ENCODE data around the gene CRELD2. TPM values are rescaled to one million over a fixed set of nuclear protein-coding genes. Genes with fewer than 3 reads are reported as not detected.

Gene CRELD2, protein sequence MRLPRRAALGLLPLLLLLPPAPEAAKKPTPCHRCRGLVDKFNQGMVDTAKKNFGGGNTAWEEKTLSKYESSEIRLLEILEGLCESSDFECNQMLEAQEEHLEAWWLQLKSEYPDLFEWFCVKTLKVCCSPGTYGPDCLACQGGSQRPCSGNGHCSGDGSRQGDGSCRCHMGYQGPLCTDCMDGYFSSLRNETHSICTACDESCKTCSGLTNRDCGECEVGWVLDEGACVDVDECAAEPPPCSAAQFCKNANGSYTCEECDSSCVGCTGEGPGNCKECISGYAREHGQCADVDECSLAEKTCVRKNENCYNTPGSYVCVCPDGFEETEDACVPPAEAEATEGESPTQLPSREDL
- 88.0 and 145 TPM in 2 replicates for total RNA-seq (2014; rRNA removed; shearing (Covaris generic))

DNA sequence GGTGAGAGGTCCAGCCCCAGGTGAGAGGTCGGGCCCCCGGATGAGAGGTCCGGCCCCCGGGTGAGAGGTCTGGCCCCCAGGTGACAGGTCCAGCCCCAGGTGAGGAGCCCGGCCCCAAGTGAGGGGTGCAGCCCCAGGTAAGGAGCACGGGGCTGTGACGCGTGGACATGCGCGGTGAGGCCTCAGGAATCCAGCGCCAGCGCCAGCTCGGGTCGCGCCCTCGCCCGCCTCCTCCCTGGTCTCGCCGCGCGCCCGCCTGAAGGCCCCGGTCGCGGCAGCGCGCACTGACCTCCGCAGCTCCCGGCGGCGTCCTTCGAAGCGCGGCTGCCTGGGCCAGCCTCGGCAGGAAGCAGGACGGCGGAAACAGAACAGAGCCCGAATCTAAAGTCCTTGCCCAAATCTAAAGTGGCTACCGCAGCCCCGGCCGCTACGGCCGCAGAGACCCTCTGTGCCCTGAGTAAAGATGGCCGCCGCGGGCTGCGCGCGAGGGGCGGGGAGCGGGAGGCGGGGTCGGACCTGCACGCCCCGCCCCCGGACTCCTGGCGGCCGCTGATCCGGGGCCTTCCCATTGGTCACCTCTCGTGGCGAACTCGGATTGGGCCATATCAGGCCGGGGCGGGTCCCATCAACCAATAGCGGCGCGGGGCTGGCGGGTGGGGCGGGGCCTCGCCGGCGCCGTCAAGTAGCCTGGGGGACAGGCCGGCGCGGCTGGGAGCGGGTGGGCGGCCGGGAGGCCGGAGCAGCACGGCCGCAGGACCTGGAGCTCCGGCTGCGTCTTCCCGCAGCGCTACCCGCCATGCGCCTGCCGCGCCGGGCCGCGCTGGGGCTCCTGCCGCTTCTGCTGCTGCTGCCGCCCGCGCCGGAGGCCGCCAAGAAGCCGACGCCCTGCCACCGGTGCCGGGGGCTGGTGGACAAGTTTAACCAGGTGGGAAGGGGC lies at the start of gene CRELD2, which contains the start of gene ALG12:
CRELD2 (plus strand) TSS at position 661 of the 937 bp plus-strand sequence; CDS start at position 797, 136 bp downstream.
ALG12 (minus strand) TSS at position 465 of the 937 bp plus-strand sequence. CDS start 4,673 bp downstream, outside the sequence.
- Histone ChIP-seq H3K27ac (peak within 1 kb of the TSS; percentile 71), H3K36me3 (peaks cover 24% of the 10 kb centered on the region), H3K4me3 (peak within 1 kb of the TSS; percentile 74), H3K4me1 (replicated peaks) (peaks cover 7% of the 10 kb centered on the region), H3K9me3 (replicated peaks) (no peaks in the 10 kb centered on the region), H3K27me3 (replicated peaks) (no peaks in the 10 kb centered on the region)
- peak; percentile 98 to 99 for DNase-seq (ENCODE audit: low read depth in 1 of 2, low spot score in 2 of 2)

DNA sequence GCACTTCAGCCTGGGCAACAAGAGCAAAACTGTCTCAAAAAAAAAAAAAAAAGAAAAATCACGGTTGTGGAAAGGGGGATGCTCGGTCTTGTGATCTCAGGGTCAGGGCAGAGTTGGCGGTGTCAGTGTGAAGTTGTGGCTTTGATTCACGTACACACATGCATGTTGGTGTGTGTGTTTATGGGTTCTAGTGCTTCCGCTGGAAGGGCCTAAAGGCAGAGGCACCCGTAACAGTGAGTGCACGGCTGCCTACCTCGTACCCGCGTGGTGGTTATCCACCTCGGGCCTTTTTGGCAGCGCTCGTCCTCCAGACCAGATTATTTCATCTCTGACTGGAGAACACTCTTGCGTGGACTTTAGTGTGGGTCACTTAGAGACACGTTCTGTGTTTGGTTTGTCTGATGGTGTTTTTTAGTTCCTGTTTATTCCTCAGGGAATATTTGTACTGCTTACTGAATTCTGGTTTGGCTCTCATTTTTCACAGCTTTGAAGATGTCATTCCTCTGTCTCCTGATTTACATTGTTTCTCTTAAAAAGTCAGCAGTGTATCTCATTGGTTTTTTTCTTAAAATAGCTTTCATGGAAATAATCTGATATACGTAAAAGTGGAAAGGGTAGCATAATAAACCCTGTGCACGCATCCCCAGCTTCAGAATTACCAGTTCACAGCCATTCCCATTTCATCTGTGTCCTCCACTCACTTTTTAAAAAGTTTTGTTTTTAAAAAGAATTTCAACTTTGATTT lies 49.2 kb upstream of the CRELD2 start:
- H3K27ac ChIP-seq = no peak overlapping the region
- H3K36me3 ChIP-seq = peaks cover 20% of the 10 kb centered on the region
- H3K27me3 ChIP-seq (replicated peaks) = no peaks in the 10 kb centered on the region
- H3K4me1 ChIP-seq (replicated peaks) = no peaks in the 10 kb centered on the region
- no peak overlapping the region for H3K4me3 ChIP-seq
- no peak for DNase-seq (ENCODE audit: low read depth in 1 of 2, low spot score in 2 of 2)
- H3K9me3 ChIP-seq (replicated peaks) = peaks cover 30% of the 10 kb centered on the region

DNA sequence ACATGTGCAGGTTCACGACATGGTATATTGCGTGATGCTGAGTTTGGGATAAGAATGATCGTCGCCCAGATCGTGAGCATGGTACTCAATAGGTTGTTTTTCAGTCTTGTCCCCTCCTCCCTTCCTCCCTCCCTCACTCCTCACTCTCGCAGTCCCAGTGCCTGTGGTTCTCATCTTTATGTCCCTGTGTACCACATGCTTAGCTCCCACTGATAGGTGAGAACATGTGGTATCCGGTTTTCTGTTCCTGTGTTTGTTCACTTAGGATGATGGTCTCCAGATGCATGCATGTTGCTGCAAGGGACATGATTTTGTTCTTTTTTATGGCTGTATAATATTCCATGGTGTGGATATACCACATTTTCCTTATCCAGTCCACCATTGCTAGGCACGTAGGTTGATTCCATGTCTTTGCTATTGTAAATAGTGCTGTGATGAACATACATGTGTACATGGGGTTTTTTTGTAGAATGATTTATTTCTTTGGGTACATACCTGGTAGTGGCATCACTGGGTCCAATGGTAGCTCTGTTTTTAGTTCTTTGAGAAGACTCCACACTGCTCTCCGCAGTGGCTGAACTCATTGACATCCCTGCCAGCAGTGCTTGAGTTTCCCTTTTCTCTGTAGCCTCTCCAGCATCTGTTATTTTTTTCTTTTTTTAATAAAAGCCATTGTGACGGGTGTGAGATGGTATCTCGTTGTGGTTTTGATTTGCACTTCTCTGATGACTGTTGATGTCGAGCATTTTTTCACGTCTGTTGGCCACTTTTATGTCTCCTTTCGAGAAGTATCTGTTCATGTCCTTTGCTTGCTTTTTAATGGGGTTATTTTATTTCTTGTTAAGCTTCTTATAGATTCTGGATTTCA lies 48.4 kb upstream of the CRELD2 start:
- Histone ChIP-seq H3K27ac (no peak overlapping the region), H3K4me1 (replicated peaks) (no peaks in the 10 kb centered on the region), H3K36me3 (peaks cover 20% of the 10 kb centered on the region), H3K9me3 (replicated peaks) (peaks cover 30% of the 10 kb centered on the region), H3K4me3 (no peak overlapping the region), H3K27me3 (replicated peaks) (no peaks in the 10 kb centered on the region)
- no peak for DNase-seq (ENCODE audit: low read depth in 1 of 2, low spot score in 2 of 2)

DNA sequence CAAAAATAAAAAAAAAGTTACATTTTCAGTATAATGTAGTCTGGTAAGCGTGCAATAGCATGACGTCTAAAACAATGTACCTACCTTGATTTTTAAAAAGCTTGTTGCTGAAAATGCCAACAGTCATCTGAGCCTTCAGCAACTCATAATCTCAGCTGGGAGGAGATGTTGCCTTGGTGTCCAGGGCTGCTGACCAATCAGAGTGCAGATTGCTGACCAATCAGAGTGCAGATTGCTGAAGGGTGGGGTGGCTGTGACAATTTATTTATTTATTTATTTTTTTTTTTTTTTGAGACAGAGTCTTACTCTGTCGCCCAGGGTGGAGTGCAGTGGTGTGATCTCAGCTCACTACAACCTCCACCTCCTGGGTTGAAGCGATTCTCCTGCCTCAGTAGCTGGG lies 47.0 kb upstream of the CRELD2 start:
- Histone ChIP-seq H3K36me3 (peaks cover 22% of the 10 kb centered on the region), H3K27me3 (replicated peaks) (no peaks in the 10 kb centered on the region), H3K4me3 (no peak overlapping the region), H3K9me3 (replicated peaks) (peaks cover 26% of the 10 kb centered on the region), H3K4me1 (replicated peaks) (no peaks in the 10 kb centered on the region), H3K27ac (no peak overlapping the region)
- no peak for DNase-seq (ENCODE audit: low read depth in 1 of 2, low spot score in 2 of 2)

DNA sequence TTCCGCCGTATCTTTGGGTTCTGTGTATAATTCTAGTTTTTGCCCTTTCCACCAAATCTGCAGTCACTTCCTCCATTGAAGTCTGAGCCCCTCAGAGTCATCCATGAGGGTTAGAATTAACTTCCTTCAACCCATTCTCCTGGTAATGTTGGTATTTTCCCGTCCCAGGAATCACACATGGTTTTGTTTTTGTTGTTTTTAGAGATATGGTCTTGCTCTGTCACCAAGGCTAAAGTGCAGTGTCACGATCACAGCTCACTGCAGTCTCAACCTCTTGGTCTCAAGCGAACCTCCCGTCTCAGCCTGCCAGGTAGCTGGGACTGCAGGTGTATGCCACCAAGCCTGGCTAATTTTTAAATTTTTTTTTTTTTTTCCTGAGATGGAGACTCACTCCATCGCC lies 46.1 kb upstream of the CRELD2 start:
- H3K4me1 ChIP-seq (replicated peaks) = no peaks in the 10 kb centered on the region
- H3K9me3 ChIP-seq (replicated peaks) = peaks cover 23% of the 10 kb centered on the region
- no peaks in the 10 kb centered on the region for H3K27me3 ChIP-seq (replicated peaks)
- H3K4me3 ChIP-seq = no peak overlapping the region
- peaks cover 24% of the 10 kb centered on the region for H3K36me3 ChIP-seq
- DNase-seq (ENCODE audit: low read depth in 1 of 2, low spot score in 2 of 2) = no peak
- H3K27ac ChIP-seq = no peak overlapping the region

DNA sequence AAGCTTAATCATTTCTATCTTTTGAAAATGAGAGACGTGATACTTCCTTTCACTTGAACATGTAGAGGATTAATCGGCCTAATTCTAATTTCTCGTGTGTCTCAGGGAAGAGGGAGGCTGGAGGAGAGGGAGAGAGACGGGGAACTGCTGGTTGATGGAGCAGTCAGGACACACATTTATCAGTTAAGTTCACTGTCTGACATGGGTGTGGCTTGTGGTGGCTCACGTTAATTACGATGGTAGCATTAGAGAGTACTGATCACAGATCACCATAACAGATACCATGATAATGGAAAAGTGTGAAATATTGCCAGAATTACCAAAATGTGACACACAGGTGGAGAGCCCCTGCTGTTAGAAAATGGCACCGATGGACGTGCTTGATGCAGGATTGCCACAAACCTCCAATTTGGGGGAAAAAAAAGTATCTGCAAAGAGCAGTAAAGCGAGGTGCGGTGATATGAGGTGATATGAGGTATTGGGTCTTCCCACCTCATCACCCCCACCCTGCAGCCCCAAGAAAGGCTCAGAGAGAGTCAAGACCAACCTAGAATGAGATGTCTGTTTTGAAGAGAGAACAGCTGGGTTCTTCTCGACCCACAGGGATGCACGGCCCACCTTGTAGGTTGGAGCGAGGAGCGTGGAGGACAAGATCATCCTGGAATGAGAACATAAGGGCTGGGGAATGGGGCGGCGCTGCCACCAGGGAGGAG lies 45.0 kb upstream of the CRELD2 start:
- Histone ChIP-seq H3K27ac (no peak overlapping the region), H3K4me1 (replicated peaks) (no peaks in the 10 kb centered on the region), H3K9me3 (replicated peaks) (peaks cover 14% of the 10 kb centered on the region), H3K27me3 (replicated peaks) (no peaks in the 10 kb centered on the region), H3K36me3 (peaks cover 22% of the 10 kb centered on the region), H3K4me3 (no peak overlapping the region)
- no peak for DNase-seq (ENCODE audit: low read depth in 1 of 2, low spot score in 2 of 2)

DNA sequence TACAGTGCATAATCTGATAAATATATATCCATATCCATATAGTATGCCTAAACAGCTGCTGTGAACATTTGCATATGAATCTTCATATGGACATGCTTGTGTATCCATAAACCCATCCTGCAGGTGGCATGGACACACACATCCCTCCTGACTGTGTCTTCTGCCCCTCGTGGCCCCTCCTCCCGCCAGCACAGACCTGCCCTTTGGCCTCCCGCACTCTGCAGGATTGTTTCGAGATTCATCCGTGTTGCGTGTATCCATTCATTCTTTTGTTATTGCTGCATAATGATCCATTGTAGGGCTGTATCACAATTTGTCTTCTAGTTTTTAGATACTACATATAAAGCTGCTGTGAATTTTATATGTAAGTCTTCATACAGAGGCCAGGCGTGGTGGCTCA lies 40.8 kb upstream of the CRELD2 start:
- H3K36me3 ChIP-seq = peaks cover 15% of the 10 kb centered on the region
- H3K27me3 ChIP-seq (replicated peaks) = no peaks in the 10 kb centered on the region
- H3K27ac ChIP-seq = no peak overlapping the region
- no peaks in the 10 kb centered on the region for H3K4me1 ChIP-seq (replicated peaks)
- DNase-seq (ENCODE audit: low read depth in 1 of 2, low spot score in 2 of 2) = no peak
- H3K4me3 ChIP-seq = no peak overlapping the region
- no peaks in the 10 kb centered on the region; the same call in 1 of the 2 replicates for H3K9me3 ChIP-seq (replicated peaks)

DNA sequence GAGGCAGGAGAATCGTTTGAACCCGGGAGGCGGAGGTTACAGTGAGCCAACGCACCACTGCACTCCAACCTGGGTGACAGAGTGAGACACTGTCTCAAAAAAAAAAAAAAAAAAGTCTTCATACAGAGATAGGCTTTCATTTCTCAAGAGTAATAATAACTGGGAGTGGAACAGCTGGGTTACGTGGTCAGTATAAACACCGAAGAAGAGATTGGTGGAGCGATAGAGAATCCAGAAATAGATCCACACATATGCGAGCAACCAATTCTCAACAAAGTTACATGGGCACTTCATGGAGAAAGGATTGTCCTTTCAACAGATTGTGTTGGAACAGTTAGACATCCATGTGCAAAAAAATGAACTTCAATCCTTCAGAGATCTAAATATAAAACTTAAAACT lies 40.2 kb upstream of the CRELD2 start:
- peaks cover 16% of the 10 kb centered on the region for H3K36me3 ChIP-seq
- no peaks in the 10 kb centered on the region for H3K4me1 ChIP-seq (replicated peaks)
- DNase-seq (ENCODE audit: low read depth in 1 of 2, low spot score in 2 of 2) = no peak
- H3K27ac ChIP-seq = no peak overlapping the region
- no peaks in the 10 kb centered on the region for H3K27me3 ChIP-seq (replicated peaks)
- H3K4me3 ChIP-seq = no peak overlapping the region
- no peaks in the 10 kb centered on the region; the same call in 1 of the 2 replicates for H3K9me3 ChIP-seq (replicated peaks)

DNA sequence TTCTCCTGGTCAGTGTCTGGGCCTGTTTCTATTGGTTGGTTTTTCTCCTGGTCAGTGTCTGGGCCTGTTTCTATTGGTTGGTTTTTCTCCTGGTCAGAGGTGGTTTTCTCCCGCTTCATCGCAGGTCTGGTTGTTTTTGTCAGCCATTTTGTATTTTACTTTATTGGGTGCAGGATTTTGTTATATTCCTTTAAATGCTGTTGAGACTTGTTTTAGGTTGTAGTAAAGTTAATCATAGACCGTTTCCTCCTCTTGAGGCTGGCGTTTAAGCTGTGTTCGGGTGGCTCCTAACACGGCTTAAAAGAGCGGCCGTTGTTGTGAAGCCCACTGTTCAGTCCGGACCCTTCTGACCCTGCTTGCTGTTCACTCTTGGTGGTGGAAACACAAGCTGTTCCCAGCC lies 38.6 kb upstream of the CRELD2 start:
- Histone ChIP-seq H3K4me3 (no peak overlapping the region), H3K27ac (no peak overlapping the region), H3K9me3 (replicated peaks) (no peaks in the 10 kb centered on the region; the same call in 1 of the 2 replicates), H3K4me1 (replicated peaks) (no peaks in the 10 kb centered on the region), H3K27me3 (replicated peaks) (no peaks in the 10 kb centered on the region), H3K36me3 (peaks cover 33% of the 10 kb centered on the region)
- DNase-seq (ENCODE audit: low read depth in 1 of 2, low spot score in 2 of 2) = no peak

DNA sequence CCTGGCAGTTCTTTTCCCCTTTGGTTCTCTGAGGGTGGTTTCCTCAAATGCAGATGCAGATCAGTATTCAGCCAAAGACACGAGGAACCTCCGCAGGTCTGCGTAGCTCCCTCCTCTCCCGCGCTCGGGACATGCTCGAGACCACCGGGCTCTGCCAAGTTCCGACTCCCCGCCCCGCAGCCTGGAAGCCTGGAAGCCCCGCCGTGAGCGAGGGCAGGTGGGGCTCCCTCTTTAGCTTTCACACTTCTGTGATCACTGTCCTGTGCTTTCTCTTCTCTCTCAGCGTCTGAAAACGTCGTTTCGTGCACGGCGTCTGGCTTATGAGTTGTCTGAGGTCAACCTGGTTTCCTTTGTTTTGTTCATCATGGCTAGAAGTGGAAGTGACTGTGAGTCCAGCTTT lies 38.2 kb upstream of the CRELD2 start:
- H3K4me3 ChIP-seq = no peak overlapping the region
- no peak for DNase-seq (ENCODE audit: low read depth in 1 of 2, low spot score in 2 of 2)
- H3K36me3 ChIP-seq = peaks cover 37% of the 10 kb centered on the region
- H3K27me3 ChIP-seq (replicated peaks) = no peaks in the 10 kb centered on the region
- no peaks in the 10 kb centered on the region for H3K4me1 ChIP-seq (replicated peaks)
- H3K9me3 ChIP-seq (replicated peaks) = no peaks in the 10 kb centered on the region; the same call in 1 of the 2 replicates
- no peak overlapping the region for H3K27ac ChIP-seq

DNA sequence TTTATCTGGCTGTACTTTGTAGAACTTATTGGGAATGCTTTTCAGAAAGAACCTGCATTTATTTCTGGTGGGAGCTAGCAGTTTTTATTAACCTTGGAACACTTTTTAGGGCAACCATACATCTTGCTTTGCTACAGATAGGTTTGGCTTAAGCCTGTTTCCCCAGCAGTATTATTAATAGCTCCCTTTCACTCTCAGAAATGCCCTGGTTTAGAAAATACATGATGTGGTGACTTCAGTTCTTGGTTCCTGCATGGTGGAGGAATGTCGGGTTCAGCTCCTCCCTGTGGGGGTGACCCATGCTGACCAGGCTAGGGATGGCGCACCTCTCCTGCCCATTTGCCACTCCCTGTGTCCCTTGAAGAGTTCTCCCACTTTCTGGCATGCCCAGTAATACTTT lies 36.6 kb upstream of the CRELD2 start:
- Histone ChIP-seq H3K4me3 (no peak overlapping the region), H3K36me3 (peaks cover 47% of the 10 kb centered on the region), H3K27ac (no peak overlapping the region), H3K9me3 (replicated peaks) (no peaks in the 10 kb centered on the region; the same call in 1 of the 2 replicates), H3K4me1 (replicated peaks) (no peaks in the 10 kb centered on the region), H3K27me3 (replicated peaks) (no peaks in the 10 kb centered on the region)
- DNase-seq (ENCODE audit: low read depth in 1 of 2, low spot score in 2 of 2) = no peak

All from SJSA1 (cell line).